Cardiac muscle cell (in vitro differentiated cells and primary cell): ENCODE results near the gene NFATC2. TPM values are rescaled to one million over a fixed set of nuclear protein-coding genes. Genes with fewer than 3 reads are reported as not detected.

ENCODE experiments used
- DNase-seq, 2 donors: peaks; one replicate each; pipeline versions ENCODE4 v3.0.0 to v3.0.0-alpha.2; 2010 to 2017; ENCODE audit warnings: low read depth in 1 of 2, low spot score in 1 of 2
- H3K27ac ChIP-seq: fragments of 200-600 bp; sonication (generic); 2 replicates; pipeline ENCODE4 v1.5.1; 2016
- H3K27me3 ChIP-seq: fragments of 200-600 bp; sonication (generic); 2 replicates; pipeline ENCODE4 v1.6.0; 2016; ENCODE audit warnings: control low read depth
- H3K36me3 ChIP-seq: fragments of 200-600 bp; sonication (generic); 2 replicates; pipeline ENCODE4 v1.5.1; 2016; ENCODE audit warnings: control low read depth
- H3K4me1 ChIP-seq: fragments of 200-600 bp; sonication (generic); 2 replicates; pipeline ENCODE4 v1.8.1; 2017; ENCODE audit warnings: low read depth, mild to moderate bottlenecking, mixed run types
- H3K4me3 ChIP-seq: fragments of 200-600 bp; sonication (generic); 2 replicates; pipeline ENCODE4 v1.5.1; 2016; ENCODE audit warnings: mild to moderate bottlenecking
- H3K9me3 ChIP-seq: fragments of 200-600 bp; sonication (generic); 2 replicates; pipeline ENCODE4 v1.5.1; 2017; ENCODE audit warnings: low read depth, mild to moderate bottlenecking, control low read depth
- CTCF ChIP-seq: IDR thresholded peaks from 2 replicates; pipeline ENCODE4 v1.5.1; 2012; ENCODE audit warnings: low read depth, mild to moderate bottlenecking, low read length
- polyA plus RNA-seq: library from polyadenylated mRNA; unstranded; fragments of >200 nt; fragmentation: Nextera tagmentation; extraction: Ambion mirVana; gene quantifications from 2 replicates; pipeline ENCODE4 v1.2.1, GENCODE V29; 2016
- total RNA-seq: library from RNA; depleted of rRNA; stranded (reverse); fragments of >200 nt; gene quantifications from 2 replicates; pipeline ENCODE4 v1.2.3, GENCODE V29; 2016

The NFATC2 gene
- total and polyA plus RNA-seq, 2 experiments from 2014 or later: 5.8 to 17.0 TPM

- peaks cover 6% of the 10 kb centered on the region for H3K4me1 ChIP-seq
- H3K9me3 ChIP-seq: no peaks in the 10 kb centered on the region
- no peak for DNase-seq
- no peak overlapping the region for H3K27ac ChIP-seq
- no peak for TF ChIP-seq CTCF
- H3K36me3 ChIP-seq: peaks cover 9% of the 10 kb centered on the region
- H3K4me3 ChIP-seq: no peak overlapping the region
- no peaks in the 10 kb centered on the region for H3K27me3 ChIP-seq
Measured at GRCh38 chr20:51410586-51411325, 131.8 kb downstream of the NFATC2 start.

GRCh38 chr20:51409192-51409880 is 133.2 kb downstream of the NFATC2 start:
- no peaks in the 10 kb centered on the region for H3K27me3 ChIP-seq
- peaks cover 6% of the 10 kb centered on the region for H3K4me1 ChIP-seq
- H3K9me3 ChIP-seq: no peaks in the 10 kb centered on the region
- H3K27ac ChIP-seq: no peak overlapping the region
- TF ChIP-seq CTCF: no peak
- DNase-seq: no peak
- H3K4me3 ChIP-seq: no peak overlapping the region
- peaks cover 9% of the 10 kb centered on the region for H3K36me3 ChIP-seq

- Histone ChIP-seq H3K27ac (no peak overlapping the region), H3K36me3 (peaks cover 9% of the 10 kb centered on the region), H3K4me1 (no peaks in the 10 kb centered on the region), H3K4me3 (no peak overlapping the region), H3K9me3 (no peaks in the 10 kb centered on the region), H3K27me3 (no peaks in the 10 kb centered on the region)
- no peak for DNase-seq
- no peak for TF ChIP-seq CTCF
Measured at GRCh38 chr20:51404297-51405060, 138.0 kb downstream of the NFATC2 start.

- H3K9me3 ChIP-seq: no peaks in the 10 kb centered on the region
- DNase-seq: no peak
- H3K4me3 ChIP-seq: no peak overlapping the region
- H3K36me3 ChIP-seq: peaks cover 2% of the 10 kb centered on the region
- no peaks in the 10 kb centered on the region for H3K27me3 ChIP-seq
- no peaks in the 10 kb centered on the region for H3K4me1 ChIP-seq
- H3K27ac ChIP-seq: no peak overlapping the region
- no peak for TF ChIP-seq CTCF
Measured at GRCh38 chr20:51403466-51404220, 138.9 kb downstream of the NFATC2 start.

- TF ChIP-seq CTCF: no peak
- Histone ChIP-seq H3K9me3 (no peaks in the 10 kb centered on the region), H3K4me3 (no peak overlapping the region), H3K4me1 (no peaks in the 10 kb centered on the region), H3K27ac (no peak overlapping the region), H3K27me3 (no peaks in the 10 kb centered on the region), H3K36me3 (no peaks in the 10 kb centered on the region)
- no peak for DNase-seq
Measured at GRCh38 chr20:51402201-51402600, 140.3 kb downstream of the NFATC2 start.
